ENCODE measurements around the gene PPP1R8.
"Not testable (repeated sequence)": the region's sequence is repeated elsewhere in the genome, so short reads cannot be mapped to it uniquely, and the experiment has no call there.

The PPP1R8 gene

GRCh38 chr1:27833470-27833869 is 2.9 kb downstream of the PPP1R8 start:
- no peak for DNase-seq

DNA sequence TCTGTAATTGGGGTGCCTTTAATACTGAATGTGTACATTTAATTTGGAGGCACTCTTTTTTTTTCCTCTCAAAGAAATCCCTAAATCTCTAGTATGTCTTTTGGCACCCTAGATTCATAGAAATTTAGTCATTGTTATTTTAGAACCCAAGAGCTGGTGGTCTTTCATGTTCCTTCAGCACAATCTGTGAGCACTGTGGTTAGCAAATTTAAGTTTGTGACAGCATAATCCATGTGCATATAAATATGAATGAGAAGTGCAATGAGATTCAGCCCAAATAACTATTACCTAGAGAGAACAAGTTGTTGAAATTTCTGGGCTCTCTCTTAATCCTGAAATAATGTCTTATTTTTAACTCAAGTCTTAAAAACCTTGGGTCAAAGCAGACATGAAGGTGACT is 4.5 kb downstream of the PPP1R8 start:
- no peak for DNase-seq

DNA sequence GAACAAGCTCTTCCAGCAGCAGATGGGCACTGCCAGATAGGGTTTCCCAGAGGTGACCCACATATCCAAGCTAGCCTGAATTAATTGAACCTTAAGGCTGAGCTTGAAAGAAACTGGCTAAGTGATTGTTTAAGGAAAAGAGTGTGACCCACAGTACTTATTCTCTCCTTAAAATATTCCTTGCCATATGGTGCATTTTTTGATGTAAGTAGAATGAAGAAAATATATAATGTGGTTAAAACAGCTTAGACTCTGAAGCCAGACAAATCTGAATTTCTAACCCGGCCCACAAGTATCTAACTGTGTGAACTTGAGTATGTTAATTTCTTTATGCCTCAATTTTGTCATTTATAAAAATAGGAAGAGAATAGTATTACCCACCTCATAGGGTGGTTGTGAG is 4.9 kb downstream of the PPP1R8 start:
- peak; percentile 11 for DNase-seq

DNA sequence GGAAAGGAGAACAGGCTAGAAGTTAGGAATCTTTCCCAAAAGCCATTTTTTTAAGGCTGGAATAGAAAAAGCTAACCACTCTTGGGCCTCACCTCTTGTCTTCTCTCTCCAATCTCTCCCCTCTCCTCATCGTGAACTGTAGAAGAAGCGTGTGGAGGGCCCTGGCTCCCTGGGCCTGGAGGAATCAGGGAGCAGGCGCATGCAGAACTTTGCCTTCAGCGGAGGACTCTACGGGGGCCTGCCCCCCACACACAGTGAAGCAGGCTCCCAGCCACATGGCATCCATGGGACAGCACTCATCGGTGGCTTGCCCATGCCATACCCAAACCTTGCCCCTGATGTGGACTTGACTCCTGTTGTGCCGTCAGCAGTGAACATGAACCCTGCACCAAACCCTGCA is 19.4 kb downstream of the PPP1R8 start:
- no peak for DNase-seq

- DNase-seq, result no peak
These were observed 24.5 kb downstream of the PPP1R8 start for GRCh38 chr1:27855085-27855484.

DNA sequence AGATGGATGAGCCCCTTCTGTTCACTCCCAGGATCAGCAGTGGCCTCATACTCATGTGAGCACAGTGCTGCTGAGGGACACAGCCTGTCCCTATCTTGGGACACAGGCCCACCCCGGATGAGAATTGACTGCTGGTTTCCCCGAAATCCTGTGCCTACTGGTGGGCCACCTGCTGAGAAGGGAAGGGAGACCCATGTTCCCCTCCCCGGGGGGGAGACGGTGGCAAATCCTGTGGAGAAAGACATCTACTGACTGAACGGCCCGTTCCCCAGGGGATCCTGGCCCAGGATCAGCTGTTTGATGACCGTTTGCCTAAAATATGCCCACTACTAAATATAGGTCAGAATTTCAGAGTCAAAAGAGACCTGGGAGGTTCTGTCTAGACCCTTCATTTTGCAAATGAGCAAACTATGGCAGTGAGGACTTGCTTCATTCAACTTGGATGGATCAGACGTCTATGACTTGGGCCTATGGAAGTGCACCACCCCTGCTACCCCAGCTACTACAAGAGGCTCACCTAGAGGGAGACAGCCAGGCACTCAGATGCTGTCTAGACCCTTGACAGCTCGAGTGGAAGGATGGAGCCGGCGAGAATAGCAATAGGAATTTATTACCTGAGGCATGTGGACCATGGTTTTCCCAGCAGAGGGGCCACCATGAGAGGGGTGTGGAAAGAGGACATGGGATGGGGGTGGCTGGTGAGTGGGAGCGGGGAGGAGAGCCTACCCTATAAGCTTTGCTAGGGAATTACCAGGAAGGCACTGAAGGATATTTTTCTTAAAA is 26.2 kb downstream of the PPP1R8 start:
- DNase-seq, result no peak

DNA sequence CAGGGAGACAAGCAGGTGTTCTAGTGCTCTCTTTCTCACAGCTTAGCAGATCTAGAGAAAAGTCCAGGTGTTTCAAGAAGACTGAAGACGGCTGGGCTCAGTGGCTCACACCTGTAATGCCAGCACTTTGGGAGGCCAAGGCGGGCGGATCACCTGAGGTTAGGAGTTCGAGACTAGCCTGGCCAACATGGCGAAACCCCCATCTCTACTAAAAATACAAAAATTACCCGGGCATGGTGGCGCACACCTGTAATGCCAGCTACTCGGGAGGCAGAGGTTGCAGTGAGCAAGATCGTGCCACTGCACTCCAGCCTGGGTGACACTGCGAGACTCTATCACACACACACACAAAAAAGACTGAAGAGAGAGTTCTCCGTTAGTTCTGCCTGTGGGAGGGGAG is 27.0 kb downstream of the PPP1R8 start:
- not testable (repeated sequence) for DNase-seq

DNA sequence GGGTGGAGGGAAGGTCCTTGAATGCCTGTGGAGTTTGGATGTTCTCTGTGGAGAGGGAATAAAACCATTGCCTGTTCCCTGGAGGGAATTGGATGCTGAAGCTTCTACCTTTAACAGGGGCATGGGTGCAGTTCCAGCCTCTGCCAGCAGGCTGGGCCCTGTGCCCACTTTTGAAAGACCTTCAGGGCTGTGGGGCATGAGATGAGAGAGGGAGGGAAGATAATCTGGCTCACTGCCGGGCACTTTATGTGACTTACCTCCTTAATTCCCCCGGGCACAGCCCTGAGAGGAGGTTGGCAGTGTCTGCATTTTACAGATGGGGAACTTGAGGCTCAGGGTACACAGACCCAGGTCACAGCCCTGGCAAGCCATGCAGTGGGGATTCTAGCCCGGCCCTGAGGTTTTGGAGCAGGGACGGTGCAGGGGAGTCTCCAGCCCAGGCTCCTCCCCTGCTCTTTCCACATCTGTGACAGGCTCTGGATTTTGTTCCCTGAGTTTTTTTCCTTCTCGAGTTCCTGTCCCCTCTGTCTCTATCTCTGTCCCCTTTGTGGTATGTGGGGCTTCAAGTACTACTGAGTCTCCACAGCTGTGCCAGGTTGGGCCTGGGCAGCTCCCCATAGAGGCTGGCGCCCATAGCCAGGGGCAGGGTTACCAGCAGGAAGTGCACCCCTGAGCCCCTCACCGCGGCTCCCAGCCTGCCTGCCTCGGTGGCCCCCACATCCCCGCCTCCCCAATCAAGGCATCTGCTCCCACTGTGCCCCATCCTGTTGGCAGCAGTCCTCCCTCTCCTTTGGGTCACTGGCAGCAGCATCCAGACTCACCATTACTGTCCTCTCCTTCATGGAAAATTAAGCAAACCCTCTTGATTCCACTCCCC is 27.7 kb downstream of the PPP1R8 start:
- peak; percentile 32 for DNase-seq

- no peak for DNase-seq
These were observed 28.5 kb downstream of the PPP1R8 start for GRCh38 chr1:27858949-27859576.

DNA sequence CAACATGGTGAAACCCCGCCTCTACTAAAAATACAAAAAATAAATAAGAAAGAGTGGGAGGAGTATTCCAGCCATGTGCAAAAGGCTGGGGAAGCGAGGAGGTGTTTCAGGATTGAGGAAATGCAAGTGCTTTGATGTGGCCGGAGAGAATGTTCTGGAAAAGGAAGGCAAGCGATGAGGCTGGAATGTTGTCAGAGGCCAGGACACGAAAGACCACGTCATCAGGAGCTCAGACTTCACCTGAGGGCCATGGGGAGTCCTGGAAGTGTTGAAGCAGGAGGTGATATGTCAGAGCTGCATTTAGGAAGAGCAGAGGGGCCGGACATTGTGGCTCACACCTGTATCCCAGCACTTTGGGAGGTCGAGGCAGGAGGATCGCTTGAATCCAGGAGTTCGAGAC is 30.9 kb downstream of the PPP1R8 start:
- no peak for DNase-seq

DNA sequence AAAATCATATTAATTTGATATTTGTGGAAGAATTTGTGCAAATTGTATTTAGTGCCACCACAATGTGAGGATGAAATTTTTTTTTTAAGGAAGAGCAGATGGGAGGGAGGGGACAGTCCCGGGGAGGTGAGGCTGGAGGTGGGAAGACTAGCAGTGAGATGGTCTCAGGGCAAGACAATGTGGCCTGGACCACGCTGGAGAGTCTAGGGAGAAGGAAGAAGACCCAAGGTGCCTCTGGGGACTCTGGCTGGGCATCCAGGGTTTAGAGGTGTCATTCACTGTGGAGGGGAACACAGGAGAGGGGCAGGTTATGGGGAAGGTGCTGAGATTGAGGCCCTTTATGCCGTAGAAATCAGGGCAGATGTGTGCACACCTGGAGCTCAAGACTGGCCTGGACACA is 31.4 kb downstream of the PPP1R8 start:
- no peak for DNase-seq

DNA sequence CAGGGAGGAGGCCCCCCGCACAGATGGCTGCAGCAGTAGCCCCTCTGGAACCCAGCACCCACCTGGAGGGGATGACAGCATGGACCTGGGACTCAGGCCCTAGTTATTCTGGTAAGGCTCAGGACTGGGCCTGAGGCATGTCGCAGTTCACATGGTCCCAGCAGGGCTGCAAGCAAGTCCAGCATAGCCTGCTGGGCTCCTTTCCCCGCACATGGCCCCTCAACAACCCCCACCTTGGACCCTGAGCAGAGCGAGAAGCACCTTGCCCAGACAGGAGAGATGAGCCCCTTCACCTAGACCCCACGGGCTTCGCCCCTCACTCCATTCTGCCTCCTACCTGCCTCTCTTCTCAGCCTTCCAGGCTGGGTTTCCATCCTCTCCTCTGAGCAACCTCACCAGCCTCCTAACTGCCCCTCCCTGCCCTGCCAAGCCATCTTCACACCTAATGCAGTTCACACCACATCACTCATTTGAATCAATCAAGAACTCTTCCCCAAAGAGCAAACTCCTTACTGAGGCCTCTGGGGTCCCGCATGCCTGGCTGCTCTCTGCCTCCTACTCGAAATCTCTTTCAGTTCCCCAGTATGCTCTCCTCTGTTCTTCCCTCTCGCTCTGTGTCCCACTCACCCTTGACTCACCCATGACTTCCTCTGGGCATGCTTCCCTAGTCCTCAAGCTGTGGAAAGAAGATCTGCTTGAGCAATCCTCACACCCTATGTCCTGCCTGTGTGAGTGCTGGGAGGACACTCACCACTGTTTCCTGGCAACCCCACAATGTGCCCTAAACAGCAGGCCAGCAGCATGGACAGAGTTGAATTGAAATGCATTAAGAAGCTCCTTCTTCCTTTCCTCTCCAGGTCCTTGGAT is 32.3 kb downstream of the PPP1R8 start:
- DNase-seq, result no peak

GRCh38 chr1:27863538-27863915 is 32.9 kb downstream of the PPP1R8 start:
- no peak for DNase-seq

DNA sequence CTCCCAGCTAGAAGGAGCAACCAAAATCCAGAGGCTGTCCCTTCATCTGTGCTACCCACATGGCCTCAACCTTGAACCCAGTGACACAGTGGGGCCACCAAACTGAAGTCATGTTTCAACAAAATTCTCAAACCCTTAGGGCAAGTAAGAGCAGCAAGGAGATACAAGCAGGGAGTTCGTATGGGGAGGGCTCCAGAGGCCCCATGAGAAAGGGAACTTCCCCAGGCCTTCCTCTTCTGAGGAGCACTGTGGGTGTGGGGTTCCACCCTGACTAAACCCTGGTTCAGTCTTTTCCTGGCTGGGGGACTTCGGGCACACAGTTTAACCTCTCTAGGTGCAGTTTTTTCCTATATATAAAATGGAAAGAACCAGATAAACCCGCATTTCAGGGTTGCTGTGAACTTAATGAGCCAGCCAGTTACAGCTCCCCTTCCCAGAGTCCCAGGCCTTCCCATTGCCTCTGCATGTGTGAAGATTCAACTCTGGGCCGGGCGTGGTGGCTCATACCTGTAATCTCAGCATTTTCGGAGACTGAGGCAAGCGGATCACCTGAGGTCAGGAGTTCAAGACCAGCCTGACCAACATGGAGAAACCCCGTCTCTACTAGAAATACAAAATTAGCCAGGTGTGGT is 33.8 kb downstream of the PPP1R8 start:
- DNase-seq, result no peak

GRCh38 chr1:27865821-27866220 is 35.2 kb downstream of the PPP1R8 start:
- no peak for DNase-seq

- DNase-seq, result no peak
These were observed 38.0 kb downstream of the PPP1R8 start for GRCh38 chr1:27868556-27868931.

GRCh38 chr1:27868932-27869718 is 38.5 kb downstream of the PPP1R8 start:
- DNase-seq, result no peak

- no peak for DNase-seq
These were observed 39.1 kb downstream of the PPP1R8 start for GRCh38 chr1:27869719-27870085.

GRCh38 chr1:27871076-27871475 is 40.5 kb downstream of the PPP1R8 start:
- not testable (repeated sequence) for DNase-seq

- DNase-seq, result no peak
These were observed 41.6 kb downstream of the PPP1R8 start, which contains the start of gene THEMIS2 for GRCh38 chr1:27872059-27872801. TSS of gene THEMIS2 (plus strand) at chr1:27872544. CDS start at chr1:27872572, 28 bp downstream.

All from NCI-H524 treated with DMSO at 0.1 percent for 48 hours (cell line).